HUES48 (cell line): ENCODE results near the gene FRYL.
"Not testable (repeated sequence)": the region's sequence is repeated elsewhere in the genome, so short reads cannot be mapped to it uniquely, and the experiment has no call there.

Experiments used
- H3K27ac ChIP-seq: one replicate; pipeline ENCODE4 v1.7.0; 2013; ENCODE audit warnings: low read depth, low read length, inconsistent platforms
- H3K27me3 ChIP-seq: 2 replicates; pipeline ENCODE4 v1.6.1; 2013; ENCODE audit warnings: mild to moderate bottlenecking, low read length; ENCODE audit not compliant: control insufficient read depth, insufficient read depth
- H3K36me3 ChIP-seq: 2 replicates; pipeline ENCODE4 v1.6.1; 2013; ENCODE audit warnings: low read length; ENCODE audit not compliant: control insufficient read depth, insufficient read depth
- H3K4me1 ChIP-seq: 2 replicates; pipeline ENCODE4 v1.6.1; 2013; ENCODE audit warnings: mild to moderate bottlenecking, low read length; ENCODE audit not compliant: control insufficient read depth, insufficient read depth
- H3K4me3 ChIP-seq: 2 replicates; pipeline ENCODE4 v1.5.1; 2013; ENCODE audit warnings: mild to moderate bottlenecking, low read depth, low read length
- H3K9ac ChIP-seq: 2 replicates; pipeline ENCODE4 v1.6.1; 2013; ENCODE audit warnings: mild to moderate bottlenecking, low read depth, low read length, moderate library complexity
- H3K9me3 ChIP-seq: 2 replicates; pipeline ENCODE4 v1.6.1; 2013; ENCODE audit warnings: low read length; ENCODE audit not compliant: control insufficient read depth, insufficient read depth

Gene FRYL

GRCh38 chr4:48697516-48697915 is 82.6 kb downstream of the FRYL start:
- not testable (repeated sequence) for H3K9me3 ChIP-seq, H3K27me3 ChIP-seq, H3K4me3 ChIP-seq, H3K27ac ChIP-seq, H3K36me3 ChIP-seq, H3K9ac ChIP-seq
- peaks cover 40% of the 10 kb centered on the region for H3K4me1 ChIP-seq

GRCh38 chr4:48694824-48695223 is 85.3 kb downstream of the FRYL start:
- Histone ChIP-seq H3K4me1 (peaks cover 35% of the 10 kb centered on the region), H3K9ac (no peak overlapping the region), H3K9me3 (no peaks in the 10 kb centered on the region), H3K36me3 (no peaks in the 10 kb centered on the region), H3K27ac (peak overlapping the region; percentile 59), H3K27me3 (no peaks in the 10 kb centered on the region), H3K4me3 (no peak overlapping the region)

- peak overlapping the region; percentile 73 for H3K27ac ChIP-seq
- peaks cover 27% of the 10 kb centered on the region for H3K4me1 ChIP-seq
- no peak overlapping the region for H3K9ac ChIP-seq
- 0 out of 2 replicates have a peak overlapping the region, but pooled peaks have one; percentile 5 for H3K4me3 ChIP-seq
- no peaks in the 10 kb centered on the region for H3K27me3 ChIP-seq
- H3K36me3 ChIP-seq, result no peaks in the 10 kb centered on the region
- H3K9me3 ChIP-seq, result no peaks in the 10 kb centered on the region
Observed at GRCh38 chr4:48693856-48694574, 86.1 kb downstream of the FRYL start.

GRCh38 chr4:48692897-48693296 is 87.2 kb downstream of the FRYL start:
- no peak overlapping the region for H3K9ac ChIP-seq
- H3K9me3 ChIP-seq, result no peaks in the 10 kb centered on the region
- no peak overlapping the region for H3K4me3 ChIP-seq
- peak overlapping the region; percentile 73 for H3K27ac ChIP-seq
- H3K36me3 ChIP-seq, result no peaks in the 10 kb centered on the region
- H3K27me3 ChIP-seq, result no peaks in the 10 kb centered on the region
- H3K4me1 ChIP-seq, result peaks cover 20% of the 10 kb centered on the region

GRCh38 chr4:48692044-48692443 is 88.0 kb downstream of the FRYL start:
- Histone ChIP-seq H3K36me3 (no peaks in the 10 kb centered on the region), H3K9me3 (no peaks in the 10 kb centered on the region), H3K4me1 (peaks cover 25% of the 10 kb centered on the region), H3K27me3 (no peaks in the 10 kb centered on the region), H3K9ac (no peak overlapping the region), H3K27ac (peak overlapping the region; percentile 26), H3K4me3 (no peak overlapping the region)

- peaks cover 24% of the 10 kb centered on the region for H3K4me1 ChIP-seq
- no peak overlapping the region for H3K9ac ChIP-seq
- no peak overlapping the region for H3K4me3 ChIP-seq
- H3K27me3 ChIP-seq, result no peaks in the 10 kb centered on the region
- H3K27ac ChIP-seq, result no peak overlapping the region
- no peaks in the 10 kb centered on the region for H3K36me3 ChIP-seq
- no peaks in the 10 kb centered on the region for H3K9me3 ChIP-seq
Observed at GRCh38 chr4:48688953-48689352, 91.1 kb downstream of the FRYL start.

- Histone ChIP-seq H3K36me3 (no peaks in the 10 kb centered on the region), H3K4me1 (peaks cover 10% of the 10 kb centered on the region), H3K4me3 (no peak overlapping the region), H3K27ac (no peak overlapping the region), H3K27me3 (no peaks in the 10 kb centered on the region), H3K9me3 (no peaks in the 10 kb centered on the region), H3K9ac (no peak overlapping the region)
Observed at GRCh38 chr4:48687313-48688051, 92.6 kb downstream of the FRYL start.

GRCh38 chr4:48686369-48686768 is 93.7 kb downstream of the FRYL start:
- Histone ChIP-seq H3K9ac (no peak overlapping the region), H3K36me3 (no peaks in the 10 kb centered on the region), H3K27ac (no peak overlapping the region), H3K27me3 (no peaks in the 10 kb centered on the region), H3K4me1 (peaks cover 9% of the 10 kb centered on the region), H3K4me3 (no peak overlapping the region), H3K9me3 (no peaks in the 10 kb centered on the region)

GRCh38 chr4:48683784-48684666 is 96.1 kb downstream of the FRYL start:
- Histone ChIP-seq H3K27ac (no peak overlapping the region), H3K9ac (no peak overlapping the region), H3K4me1 (peaks cover 9% of the 10 kb centered on the region)

GRCh38 chr4:48682870-48683269 is 97.2 kb downstream of the FRYL start:
- not testable (repeated sequence) for H3K4me3 ChIP-seq, H3K36me3 ChIP-seq, H3K27me3 ChIP-seq, H3K27ac ChIP-seq, H3K9ac ChIP-seq, H3K4me1 ChIP-seq, H3K9me3 ChIP-seq

More at GRCh38 chr4:48683784-48684666, 96.1 kb downstream of the FRYL start:
- Histone ChIP-seq H3K36me3 (no peaks in the 10 kb centered on the region), H3K9me3 (no peaks in the 10 kb centered on the region), H3K4me3 (no peak overlapping the region), H3K27me3 (no peaks in the 10 kb centered on the region)
